Rectal smooth muscle tissue (tissue), 1 donor: Measurements from ENCODE around the gene DNAAF3.
"Not testable (repeated sequence)": the region's sequence is repeated elsewhere in the genome, so short reads cannot be mapped to it uniquely, and the experiment has no call there.

Experiments used
- H3K27ac ChIP-seq: one replicate; pipeline ENCODE4 v1.7.0; 2013; ENCODE audit warnings: low read depth, low read length, inconsistent platforms
- H3K27me3 ChIP-seq: one replicate; pipeline ENCODE4 v1.7.0; 2013; ENCODE audit warnings: low read length; ENCODE audit not compliant: control insufficient read depth, insufficient read depth
- H3K36me3 ChIP-seq: one replicate; pipeline ENCODE4 v1.7.0; 2013; ENCODE audit warnings: low read length; ENCODE audit not compliant: control insufficient read depth, insufficient read depth
- H3K4me1 ChIP-seq: one replicate; pipeline ENCODE4 v1.7.0; 2013; ENCODE audit warnings: low read length; ENCODE audit not compliant: control insufficient read depth, insufficient read depth
- H3K4me3 ChIP-seq: one replicate; pipeline ENCODE4 v1.7.0; 2013; ENCODE audit warnings: low read length
- H3K9ac ChIP-seq: one replicate; pipeline ENCODE4 v1.7.0; 2013; ENCODE audit warnings: low read length

DNAAF3 gene

DNA sequence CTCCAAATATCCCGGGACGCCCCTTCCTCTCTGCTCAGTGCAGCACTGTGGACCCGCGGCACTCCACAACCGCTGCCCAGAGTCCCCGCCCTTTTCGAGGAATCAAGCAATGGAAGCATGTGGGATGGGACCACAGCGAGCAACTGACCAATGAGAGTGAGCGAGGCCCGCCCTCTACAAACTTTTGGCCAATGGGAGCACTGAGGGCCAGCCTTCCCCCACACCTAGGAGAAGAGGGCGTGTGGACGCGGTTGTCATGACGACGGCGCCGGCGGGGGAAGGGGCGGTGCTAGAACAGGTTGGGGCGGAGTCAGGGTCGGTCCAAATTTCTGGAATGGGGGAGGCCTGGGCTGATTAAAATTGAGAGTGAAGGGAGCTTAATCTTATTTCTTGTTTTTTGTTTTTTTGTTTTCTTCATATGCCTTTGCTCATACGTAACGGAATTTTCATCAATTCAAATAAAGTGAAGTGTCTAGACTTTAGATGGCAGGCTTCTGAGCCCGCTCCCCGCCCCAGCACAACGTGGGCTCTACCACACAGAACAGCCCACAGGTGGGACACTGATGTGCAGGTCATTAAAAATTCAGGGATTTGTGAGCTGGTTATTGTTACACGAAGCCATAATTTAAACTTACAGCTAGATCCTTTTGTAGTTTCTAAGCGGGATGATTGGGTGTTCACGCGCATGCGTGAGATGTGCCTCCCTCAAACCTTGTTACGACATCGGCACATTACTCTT is at the start of gene DNAAF3:
TSS of gene DNAAF3 (minus strand) at position 84 of the 739 bp plus-strand sequence. CDS start 200 bp downstream, outside the sequence.
- peaks cover 23% of the 10 kb centered on the region for H3K27me3 ChIP-seq

GRCh38 chr19:55213547-55213946 is 47.1 kb upstream of the DNAAF3 start:
- Histone ChIP-seq H3K36me3 (no peaks in the 10 kb centered on the region), H3K4me1 (no peaks in the 10 kb centered on the region), H3K9ac (no peak overlapping the region), H3K27me3 (no peaks in the 10 kb centered on the region), H3K27ac (no peak overlapping the region), H3K4me3 (no peak overlapping the region)

More for the DNA sequence above, at the start of gene DNAAF3:
- Histone ChIP-seq H3K4me1 (no peaks in the 10 kb centered on the region), H3K36me3 (no peaks in the 10 kb centered on the region), H3K9ac (no peak within 1 kb of the TSS), H3K4me3 (peak within 1 kb of the TSS; percentile 49), H3K27ac (no peak within 1 kb of the TSS)

GRCh38 chr19:55212447-55212846 is 46.0 kb upstream of the DNAAF3 start:
- Histone ChIP-seq H3K27me3 (no peaks in the 10 kb centered on the region), H3K4me3 (no peak overlapping the region), H3K27ac (no peak overlapping the region), H3K36me3 (no peaks in the 10 kb centered on the region), H3K4me1 (no peaks in the 10 kb centered on the region), H3K9ac (no peak overlapping the region)

DNA sequence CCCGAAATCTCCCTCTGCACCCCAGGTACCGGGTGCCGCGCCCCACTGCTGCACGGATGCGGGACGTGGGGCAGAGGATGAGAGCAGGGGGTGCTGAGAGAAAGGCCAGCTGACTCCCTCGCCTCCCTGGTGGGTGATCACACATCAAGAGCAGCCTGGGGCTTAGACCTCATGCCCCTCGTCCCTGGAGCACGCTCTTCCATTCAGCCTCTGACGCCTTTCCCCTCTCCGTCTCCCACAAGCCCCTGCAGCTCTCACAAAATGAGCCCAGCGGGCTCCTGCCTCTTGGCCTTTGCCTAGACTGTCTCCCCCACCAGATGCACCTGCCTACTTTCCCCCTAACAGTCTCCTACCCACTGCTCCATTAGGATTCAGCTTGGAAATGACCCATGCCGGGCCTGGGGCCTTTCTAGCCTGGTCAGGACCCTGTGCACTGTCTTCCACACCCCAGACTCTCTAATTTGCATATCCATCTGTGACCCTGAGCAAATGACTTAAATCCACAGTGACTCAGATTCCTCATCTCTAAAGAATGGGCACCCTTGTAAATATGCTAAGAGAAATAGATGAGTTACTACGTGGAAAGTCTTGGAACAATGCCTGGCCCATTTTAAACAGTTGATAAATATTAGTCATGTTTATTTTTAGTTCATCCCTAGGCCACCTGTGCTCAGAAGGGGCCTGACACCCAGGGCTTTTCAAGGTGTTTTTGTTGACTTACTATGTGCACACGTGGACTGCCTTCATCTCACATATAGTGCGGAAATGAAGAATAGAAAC is 43.5 kb upstream of the DNAAF3 start:
- no peak overlapping the region for H3K9ac ChIP-seq
- H3K27ac ChIP-seq, result no peak overlapping the region
- H3K4me3 ChIP-seq, result no peak overlapping the region
- H3K27me3 ChIP-seq, result no peaks in the 10 kb centered on the region
- no peaks in the 10 kb centered on the region for H3K36me3 ChIP-seq
- no peaks in the 10 kb centered on the region for H3K4me1 ChIP-seq

DNA sequence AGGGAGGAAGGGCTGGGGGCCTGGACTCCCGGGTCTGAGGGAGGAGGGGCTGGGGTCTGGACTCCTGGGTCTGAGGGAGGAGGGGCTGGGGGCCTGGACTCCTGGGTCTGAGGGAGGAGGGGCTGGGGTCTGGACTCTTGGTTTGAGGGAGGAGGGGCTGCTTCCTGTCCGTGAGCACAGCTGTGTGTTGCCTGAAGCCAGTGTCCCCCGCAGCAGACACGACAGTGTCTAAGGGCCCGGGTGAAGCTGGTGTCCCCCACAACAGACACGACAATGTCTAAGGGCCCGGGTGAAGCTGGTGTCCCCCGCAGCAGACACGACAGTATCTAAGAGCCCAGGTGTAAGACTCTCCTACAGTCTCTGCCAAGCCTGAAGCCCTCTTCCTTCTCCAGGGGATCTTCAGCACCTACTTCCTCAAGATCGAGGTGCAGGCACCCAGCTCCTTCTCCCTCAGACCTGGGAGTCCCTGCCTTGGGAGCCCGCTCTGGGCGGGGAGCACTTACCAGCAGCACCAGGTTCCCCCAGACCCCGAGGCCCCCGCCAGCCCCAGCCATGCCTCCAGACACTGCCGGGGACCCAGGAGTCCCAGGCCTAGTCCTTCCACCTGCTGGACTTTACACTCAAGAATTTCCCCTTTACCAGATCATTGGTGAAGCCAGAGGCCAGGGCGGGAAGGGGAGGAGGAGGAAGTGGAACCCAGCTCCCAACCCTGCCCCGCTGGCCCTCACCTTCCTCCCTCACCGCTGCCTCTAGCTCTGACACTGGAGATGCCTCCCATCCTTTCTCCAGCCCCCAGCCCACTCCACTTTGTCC is 42.7 kb upstream of the DNAAF3 start, which contains the start of gene PTPRH:
TSS of gene PTPRH (minus strand) at position 622 of the 813 bp plus-strand sequence. CDS start at position 554, 68 bp downstream.
- no peaks in the 10 kb centered on the region for H3K36me3 ChIP-seq
- H3K9ac ChIP-seq, result no peak within 1 kb of the TSS
- H3K27me3 ChIP-seq, result no peaks in the 10 kb centered on the region
- no peak within 1 kb of the TSS for H3K27ac ChIP-seq
- H3K4me3 ChIP-seq, result peak within 1 kb of the TSS; percentile 55
- H3K4me1 ChIP-seq, result no peaks in the 10 kb centered on the region

DNA sequence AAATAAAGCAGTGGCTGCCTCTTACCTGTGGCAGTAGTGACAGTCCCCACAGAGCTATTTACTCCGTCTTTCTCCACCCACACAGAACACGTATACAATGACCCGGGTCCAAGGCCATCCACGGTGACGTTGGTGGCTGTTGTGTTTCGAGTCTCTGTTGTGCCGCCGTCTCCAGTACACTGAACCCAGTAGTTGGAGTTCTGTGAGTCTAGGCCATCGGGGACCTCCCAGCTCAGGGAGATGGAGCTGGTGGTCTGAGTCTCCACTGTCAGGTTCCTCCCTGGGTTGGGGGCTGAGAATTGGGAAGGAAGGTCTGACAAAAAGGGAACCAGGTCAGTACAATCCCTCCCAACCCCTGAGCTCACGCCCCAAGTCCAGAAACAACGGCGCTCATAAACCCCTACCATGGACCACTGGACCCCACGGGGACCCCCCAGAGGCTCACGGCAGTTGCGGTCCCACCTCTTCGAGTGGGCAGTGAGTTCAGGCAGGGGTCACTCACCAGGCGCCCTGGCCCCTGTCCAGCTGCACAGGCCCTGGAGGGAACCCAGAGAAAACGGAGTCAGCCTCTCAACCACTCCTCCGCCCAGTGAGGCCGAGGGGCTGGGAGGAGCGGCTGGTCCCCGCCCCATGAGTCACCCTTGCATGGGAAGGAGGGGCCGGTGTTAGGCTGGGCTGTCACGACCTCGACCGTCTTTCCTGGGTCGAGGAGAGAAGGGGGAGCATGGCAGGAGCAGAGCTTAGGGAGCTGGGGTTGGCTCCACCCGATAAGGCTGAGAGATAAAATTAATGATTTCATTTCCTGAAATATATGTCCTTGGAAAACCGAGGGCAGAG is 40.5 kb upstream of the DNAAF3 start:
- Histone ChIP-seq H3K4me1 (no peaks in the 10 kb centered on the region), H3K27ac (peak overlapping the region; percentile 9), H3K4me3 (peak overlapping the region; percentile 39), H3K27me3 (no peaks in the 10 kb centered on the region), H3K9ac (peak overlapping the region; percentile 18), H3K36me3 (no peaks in the 10 kb centered on the region)

GRCh38 chr19:55202199-55202598 is 35.8 kb upstream of the DNAAF3 start:
- H3K27me3 ChIP-seq, H3K4me3 ChIP-seq, H3K36me3 ChIP-seq, H3K9ac ChIP-seq, H3K4me1 ChIP-seq, H3K27ac ChIP-seq: not testable (repeated sequence)

DNA sequence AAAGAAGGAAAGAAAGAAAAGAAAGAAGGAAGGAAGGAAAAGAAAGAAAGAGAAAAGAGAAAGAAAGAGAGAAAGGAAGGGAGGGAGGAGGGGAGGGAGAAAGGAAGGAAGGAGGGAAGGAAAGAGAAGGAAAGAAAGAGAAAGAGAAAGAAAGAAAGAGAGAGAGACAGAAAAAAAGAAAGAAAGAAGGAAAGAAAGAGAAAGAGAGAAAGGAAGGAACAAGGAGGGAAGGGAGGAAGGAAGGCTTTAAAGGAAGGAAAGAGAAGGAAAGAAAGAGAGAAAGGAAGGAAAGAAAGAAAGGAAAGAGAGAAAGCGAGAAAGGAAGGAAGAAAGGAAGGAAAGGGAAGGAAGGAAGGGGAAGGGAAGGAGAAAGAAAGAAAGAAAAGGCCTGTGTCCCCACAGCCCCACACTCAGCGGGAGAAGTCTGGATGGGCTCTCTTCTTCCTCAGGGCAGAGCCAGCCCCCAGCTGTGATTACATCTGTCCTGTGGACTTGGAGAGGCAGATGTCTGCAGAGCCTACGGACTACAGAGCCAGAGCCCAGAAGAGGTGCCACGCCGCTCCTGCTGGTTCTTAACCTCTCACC is 33.3 kb upstream of the DNAAF3 start:
- H3K27me3 ChIP-seq, result no peaks in the 10 kb centered on the region
- H3K36me3 ChIP-seq, result no peaks in the 10 kb centered on the region
- H3K27ac ChIP-seq, result no peak overlapping the region
- no peaks in the 10 kb centered on the region for H3K4me1 ChIP-seq
- no peak overlapping the region for H3K9ac ChIP-seq
- H3K4me3 ChIP-seq, result no peak overlapping the region

DNA sequence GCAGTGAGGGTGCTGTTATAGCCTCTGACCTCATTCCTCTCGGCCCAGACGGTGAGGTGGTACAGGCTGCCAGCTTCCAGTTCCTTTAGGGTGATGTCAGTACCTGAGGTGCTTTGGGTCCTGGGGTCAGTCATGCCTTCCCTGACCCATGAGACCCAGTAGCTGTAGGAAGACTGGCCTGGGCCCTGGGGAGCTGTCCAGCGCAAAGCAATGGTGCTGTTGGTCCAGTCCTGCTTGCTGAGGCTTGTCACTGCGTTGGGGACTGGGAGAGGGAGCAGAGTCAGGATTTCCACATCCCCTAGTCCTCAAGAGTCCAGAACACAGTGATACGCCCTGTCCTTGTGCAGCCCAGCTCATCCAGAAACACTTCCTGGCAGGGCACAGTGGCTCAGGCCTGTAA is 32.2 kb upstream of the DNAAF3 start:
- Histone ChIP-seq H3K27me3 (no peaks in the 10 kb centered on the region), H3K36me3 (no peaks in the 10 kb centered on the region), H3K4me3 (no peak overlapping the region)

GRCh38 chr19:55197528-55197927 is 31.1 kb upstream of the DNAAF3 start:
- no peaks in the 10 kb centered on the region for H3K36me3 ChIP-seq
- H3K4me3 ChIP-seq, result no peak overlapping the region
- H3K9ac ChIP-seq, result no peak overlapping the region
- no peaks in the 10 kb centered on the region for H3K4me1 ChIP-seq
- no peak overlapping the region for H3K27ac ChIP-seq
- H3K27me3 ChIP-seq, result no peaks in the 10 kb centered on the region

More for the DNA sequence above, 32.2 kb upstream of the DNAAF3 start:
- H3K4me1 ChIP-seq, result no peaks in the 10 kb centered on the region
- H3K9ac ChIP-seq, result no peak overlapping the region
- no peak overlapping the region for H3K27ac ChIP-seq

DNA sequence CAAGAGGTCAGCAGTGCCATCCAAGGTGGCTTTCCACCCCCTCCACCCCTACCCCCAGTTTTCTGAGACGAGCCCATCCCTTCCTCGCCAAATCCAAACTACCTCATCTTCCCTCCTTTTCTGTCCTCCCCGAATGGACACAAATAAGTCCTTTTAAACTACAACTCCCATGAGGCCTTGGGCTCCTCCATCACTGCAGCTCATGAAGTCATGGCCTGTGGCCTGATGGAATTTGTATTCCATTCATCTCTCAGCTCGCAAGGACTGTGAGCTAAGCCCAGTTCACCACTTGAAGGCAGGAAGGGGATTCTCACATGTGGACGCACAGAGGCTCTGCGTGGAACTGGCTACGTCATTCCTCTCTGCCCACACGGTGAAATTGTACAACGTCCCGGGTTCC is 30.4 kb upstream of the DNAAF3 start:
- Histone ChIP-seq H3K36me3 (no peaks in the 10 kb centered on the region), H3K9ac (no peak overlapping the region), H3K4me3 (no peak overlapping the region), H3K27ac (no peak overlapping the region), H3K27me3 (no peaks in the 10 kb centered on the region), H3K4me1 (no peaks in the 10 kb centered on the region)
